SK-N-MC (cell line): ENCODE measurements around the gene ICA1L.
"Not testable (repeated sequence)": the region's sequence is repeated elsewhere in the genome, so short reads cannot be mapped to it uniquely, and the experiment has no call there.

Experiments used
- DNase-seq: peaks from one replicate; pipeline ENCODE4 v3.0.0-alpha.2; 2011; ENCODE audit warnings: low read depth, low spot score
- H3K27ac ChIP-seq: fragments of 200-600 bp; sonication (generic); 2 replicates; pipeline ENCODE4 v1.5.1; 2016; ENCODE audit warnings: mixed run types
- H3K36me3 ChIP-seq: fragments of 200-600 bp; sonication (generic); 2 replicates; pipeline ENCODE4 v1.6.1; 2017; ENCODE audit warnings: antibody characterized with exemption, low read length, mixed read lengths; ENCODE audit not compliant: insufficient read depth
- H3K4me3 ChIP-seq: fragments of 200-600 bp; sonication (generic); 2 replicates; pipeline ENCODE4 v1.5.1; 2016
- H3K9ac ChIP-seq: fragments of 200-600 bp; sonication (generic); 2 replicates; pipeline ENCODE4 v1.8.0; 2017; ENCODE audit warnings: mixed run types, mixed read lengths; ENCODE audit not compliant: insufficient read length
- H3K9me3 ChIP-seq: fragments of 200-600 bp; sonication (generic); 2 replicates; pipeline ENCODE4 v1.6.1; 2017; ENCODE audit warnings: low read depth, mild to moderate bottlenecking, antibody characterized with exemption, low read length, moderate library complexity, mixed read lengths
- EZH2 ChIP-seq: fragments of 200-600 bp; sonication (generic); IDR thresholded peaks from one replicate; pipeline ENCODE4 v1.6.1; 2017; ENCODE audit warnings: antibody characterized with exemption
- FOXP2 ChIP-seq: optimal IDR thresholded peaks from 2 replicates; pipeline ENCODE3; 2011; ENCODE audit warnings: mild to moderate bottlenecking, moderate library complexity; ENCODE audit not compliant: insufficient read depth; ENCODE audit errors: extremely low read length, control extremely low read depth
- POLR2AphosphoS5 ChIP-seq: IDR thresholded peaks from 2 replicates; pipeline ENCODE4 v1.6.1; 2012; ENCODE audit warnings: mild to moderate bottlenecking, low read depth, low read length, borderline replicate concordance

The ICA1L gene

DNA sequence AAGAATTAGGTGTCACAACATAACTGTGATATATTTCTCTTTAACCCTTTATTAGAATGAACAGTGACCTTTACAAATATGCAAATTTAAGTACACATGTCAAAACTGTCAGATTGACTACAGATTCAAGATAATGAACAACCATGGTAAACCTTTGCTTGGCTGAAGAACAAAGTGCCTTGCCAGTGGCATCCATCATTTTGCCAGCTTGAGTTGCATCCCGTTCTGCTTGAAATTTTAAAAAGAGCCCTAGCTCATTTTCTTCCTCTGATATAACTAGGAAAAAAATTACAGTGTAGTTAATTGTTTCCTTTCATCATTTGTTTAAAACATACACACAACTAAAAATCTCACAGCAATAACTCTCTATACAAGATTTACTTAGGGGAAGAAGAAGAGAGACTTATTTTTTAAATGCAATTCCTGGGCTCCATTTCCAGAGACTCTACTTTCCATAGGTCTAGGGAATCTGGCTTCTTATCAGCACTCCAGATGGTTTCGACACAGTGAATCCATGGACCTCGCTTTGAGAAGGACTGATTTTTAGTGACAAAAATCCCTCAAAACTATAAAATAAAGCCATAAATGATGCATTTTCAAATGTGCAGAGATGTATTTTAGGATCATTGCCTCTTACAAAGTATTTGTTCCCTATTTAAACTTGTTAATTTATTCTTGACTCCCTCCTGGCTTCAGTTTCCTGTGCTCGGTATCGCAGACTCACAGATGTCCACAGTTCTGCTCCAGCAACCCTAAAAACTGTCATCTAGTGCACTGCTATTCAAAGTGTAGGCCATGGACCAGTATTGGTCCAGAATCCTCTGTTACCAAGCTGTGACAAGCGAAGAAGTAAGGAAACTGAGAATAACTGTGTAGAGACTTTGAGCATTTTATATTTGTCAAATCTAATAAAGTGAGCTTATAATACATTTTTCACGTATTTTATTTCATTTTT is 50.1 kb downstream of the ICA1L start:
- H3K4me3 ChIP-seq, result no peak overlapping the region

GRCh38 chr2:202818321-202818720 is 53.2 kb downstream of the ICA1L start:
- no peak for TF ChIP-seq POLR2AphosphoS5
- TF ChIP-seq EZH2, result no peak
- TF ChIP-seq FOXP2, result no peak
- no peak overlapping the region for H3K27ac ChIP-seq
- H3K9me3 ChIP-seq, result no peaks in the 10 kb centered on the region
- no peaks in the 10 kb centered on the region for H3K36me3 ChIP-seq
- no peak for DNase-seq
- H3K9ac ChIP-seq, result no peak overlapping the region
- no peak overlapping the region for H3K4me3 ChIP-seq

More for the DNA sequence above, 50.1 kb downstream of the ICA1L start:
- Histone ChIP-seq H3K27ac (no peak overlapping the region), H3K36me3 (no peaks in the 10 kb centered on the region), H3K9ac (no peak overlapping the region), H3K9me3 (no peaks in the 10 kb centered on the region)
- TF ChIP-seq FOXP2, result no peak
- no peak for TF ChIP-seq EZH2
- no peak for TF ChIP-seq POLR2AphosphoS5
- DNase-seq, result no peak

DNA sequence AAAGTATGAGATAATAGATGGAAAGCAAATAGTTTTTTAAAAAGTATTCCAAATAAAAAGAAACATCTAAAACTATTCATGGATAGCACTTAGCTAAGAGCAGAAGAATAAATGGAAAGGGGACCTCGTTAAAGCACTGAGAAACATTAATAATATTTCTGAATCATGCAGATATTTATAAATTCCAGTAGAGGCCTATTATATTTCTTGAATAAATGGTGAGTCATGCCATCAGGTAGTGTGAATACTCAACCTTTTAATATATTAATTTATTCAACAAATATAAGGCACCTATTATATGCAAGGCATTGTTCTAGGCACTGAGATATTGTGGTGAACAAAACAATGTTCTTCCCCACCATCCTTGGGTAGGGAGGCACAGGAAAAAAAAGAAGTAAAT is 53.8 kb downstream of the ICA1L start:
- Histone ChIP-seq H3K36me3 (no peaks in the 10 kb centered on the region), H3K9me3 (no peaks in the 10 kb centered on the region), H3K27ac (no peak overlapping the region), H3K4me3 (no peak overlapping the region), H3K9ac (no peak overlapping the region)
- no peak for DNase-seq
- no peak for TF ChIP-seq EZH2
- no peak for TF ChIP-seq FOXP2
- TF ChIP-seq POLR2AphosphoS5, result no peak

DNA sequence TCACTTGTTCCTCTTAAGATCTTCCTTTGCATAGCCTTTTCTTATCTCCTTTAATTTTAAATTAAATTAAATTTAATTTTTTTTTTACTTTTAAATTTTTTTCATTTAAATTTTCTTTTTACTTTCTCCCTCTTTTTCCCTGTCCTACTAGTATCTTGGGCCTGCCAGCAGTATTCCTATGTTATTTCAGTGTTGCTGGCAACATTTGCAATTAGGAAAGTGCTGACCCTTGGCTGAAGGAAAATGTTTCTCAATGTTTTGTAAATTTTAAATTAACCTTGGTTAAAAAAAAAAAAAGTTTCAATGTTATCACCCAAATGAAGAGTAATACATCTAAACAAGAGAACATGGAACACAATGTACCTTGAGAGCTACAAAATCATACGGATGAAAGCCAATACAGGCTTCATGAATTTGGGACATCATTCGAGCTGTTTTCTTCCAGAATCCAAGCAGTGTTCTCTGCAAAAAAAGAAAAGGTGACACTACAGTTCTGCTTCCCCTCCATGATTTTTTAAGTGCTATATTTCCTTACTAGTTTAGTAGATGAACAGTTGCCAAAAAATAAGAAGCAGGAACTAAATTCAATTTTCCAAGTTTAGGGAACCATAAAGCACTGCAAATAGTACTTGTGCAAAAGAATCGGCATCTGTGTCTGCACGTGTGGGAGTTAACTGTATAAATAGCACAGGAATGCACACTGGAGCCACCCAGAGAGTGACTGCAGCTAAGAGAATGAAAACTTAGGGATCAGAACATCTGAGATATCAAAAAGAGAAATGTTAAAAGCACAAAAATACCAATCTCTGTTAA is 55.8 kb downstream of the ICA1L start:
- Histone ChIP-seq H3K9ac (no peak overlapping the region), H3K9me3 (no peaks in the 10 kb centered on the region), H3K27ac (no peak overlapping the region), H3K4me3 (no peak overlapping the region), H3K36me3 (no peaks in the 10 kb centered on the region)
- DNase-seq, result no peak
- no peak for TF ChIP-seq POLR2AphosphoS5
- no peak for TF ChIP-seq EZH2
- TF ChIP-seq FOXP2, result no peak

- DNase-seq, result no peak
- no peak overlapping the region for H3K27ac ChIP-seq
- no peak overlapping the region for H3K9ac ChIP-seq
- TF ChIP-seq EZH2 (no peak), FOXP2 (no peak), POLR2AphosphoS5 (no peak)
- no peaks in the 10 kb centered on the region for H3K36me3 ChIP-seq
- no peaks in the 10 kb centered on the region for H3K9me3 ChIP-seq
- H3K4me3 ChIP-seq, result no peak overlapping the region
Measured at GRCh38 chr2:202814226-202814625, 57.3 kb downstream of the ICA1L start.

DNA sequence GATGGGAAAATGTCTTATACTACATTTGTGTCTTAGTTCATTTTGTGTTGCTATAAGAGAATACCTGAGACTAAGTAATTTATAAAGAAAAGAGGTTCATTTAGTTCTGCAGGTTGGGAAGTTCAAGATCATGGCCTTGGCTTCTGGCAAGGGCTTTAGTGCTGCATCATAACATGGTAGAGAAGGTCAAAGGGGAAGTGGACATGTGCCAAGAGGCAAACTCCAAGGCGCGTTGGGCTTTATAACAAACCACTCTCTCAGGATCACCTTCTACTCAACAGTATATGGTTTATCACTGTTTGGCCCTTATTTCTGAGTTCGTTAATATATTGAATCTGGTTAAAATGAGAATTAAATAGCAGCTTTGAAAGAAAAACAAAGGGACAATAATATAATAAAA is 58.2 kb downstream of the ICA1L start:
- no peaks in the 10 kb centered on the region for H3K9me3 ChIP-seq
- no peak overlapping the region for H3K9ac ChIP-seq
- no peak for DNase-seq
- no peaks in the 10 kb centered on the region for H3K36me3 ChIP-seq
- TF ChIP-seq POLR2AphosphoS5 (no peak), FOXP2 (no peak), EZH2 (no peak)
- H3K4me3 ChIP-seq, result no peak overlapping the region
- H3K27ac ChIP-seq, result no peak overlapping the region

GRCh38 chr2:202808754-202809153 is 62.8 kb downstream of the ICA1L start:
- no peak overlapping the region for H3K27ac ChIP-seq
- TF ChIP-seq EZH2 (no peak), POLR2AphosphoS5 (no peak), FOXP2 (no peak)

GRCh38 chr2:202807431-202808138 is 64.0 kb downstream of the ICA1L start:
- not testable (repeated sequence) for H3K9ac ChIP-seq, DNase-seq, H3K9me3 ChIP-seq, H3K36me3 ChIP-seq, H3K27ac ChIP-seq, H3K4me3 ChIP-seq

More at GRCh38 chr2:202808754-202809153, 62.8 kb downstream of the ICA1L start:
- Histone ChIP-seq H3K9me3 (no peaks in the 10 kb centered on the region), H3K36me3 (no peaks in the 10 kb centered on the region), H3K9ac (no peak overlapping the region), H3K4me3 (no peak overlapping the region)
- DNase-seq, result no peak

GRCh38 chr2:202805911-202806310 is 65.7 kb downstream of the ICA1L start:
- DNase-seq, H3K4me3 ChIP-seq, H3K36me3 ChIP-seq, H3K9me3 ChIP-seq, H3K27ac ChIP-seq, H3K9ac ChIP-seq: not testable (repeated sequence)
